ENCODE data around the gene ZBTB45.

GRCh38 chr19:58513694-58514563, 5.7 kb downstream of the ZBTB45 start:
- no peak for TF ChIP-seq EZH2 (IDR thresholded peaks at IDR 0.05)
- peak; percentile 94 for TF ChIP-seq POLR2AphosphoS5 (IDR thresholded peaks at IDR 0.05; ENCODE audit: borderline replicate concordance, low read depth, low read length)

All from SK-N-MC (cell line).